Measurements from ENCODE around the gene PEAK1. TPM values are rescaled to one million over a fixed set of nuclear protein-coding genes. Genes with fewer than 3 reads are reported as not detected.
A peak's percentile ranks its signal among the peaks of the same experiment; 100 is the strongest.

PEAK1 gene
- total and polyA plus RNA-seq, 2 experiments from 2014 or later, result 7.8 to 34.1 TPM

GRCh38 chr15:77436822-77437221 lies 16.9 kb upstream of the PEAK1 start:
- ATAC-seq (no peak), DNase-seq (ENCODE audit: low spot score) (no peak)
- no peaks in the 10 kb centered on the region for H3K4me1 ChIP-seq (ENCODE audit: insufficient read depth)
- peaks cover 15% of the 10 kb centered on the region; the same call in 1 of the 2 replicates for H4K20me1 ChIP-seq (replicated peaks; ENCODE audit: insufficient read depth)
- no peaks in the 10 kb centered on the region for H3F3A ChIP-seq (replicated peaks; ENCODE audit: low read depth)
- H3K4me3 ChIP-seq, result no peak overlapping the region
- no peak for TF ChIP-seq STAT1 (IDR thresholded peaks at IDR 0.05; ENCODE audit: unreplicated experiment)
- no peak for TF ChIP-seq EZH2 (IDR thresholded peaks at IDR 0.05; ENCODE audit: low read depth, unreplicated experiment)
- TF ChIP-seq JUNB (IDR thresholded peaks at IDR 0.05; ENCODE audit: unreplicated experiment), result no peak
- no peak for TF ChIP-seq REST (IDR thresholded peaks at IDR 0.05; ENCODE audit: unreplicated experiment)
- no peak for TF ChIP-seq CREB1 (CRISPR knock-in tag; IDR thresholded peaks at IDR 0.05; ENCODE audit: low read depth)
- TF ChIP-seq NANOG (IDR thresholded peaks at IDR 0.05; ENCODE audit: borderline replicate concordance), result no peak
- no peak for TF ChIP-seq ZNF114 (CRISPR knock-in tag; IDR thresholded peaks at IDR 0.05)
- TF ChIP-seq CTCF (conservative IDR thresholded peaks at IDR 0.05; ENCODE audit: low read depth in 2 of 2), result no peak
- TF ChIP-seq ZNF331 (CRISPR knock-in tag; IDR thresholded peaks at IDR 0.05; ENCODE audit: low read depth), result no peak
- no peak for TF ChIP-seq EZH2phosphoT487 (IDR thresholded peaks at IDR 0.05; ENCODE audit: unreplicated experiment)
- H3K4me3 Mint-ChIP-seq, result no peak overlapping the region
- H3K4me2 ChIP-seq, result no peak overlapping the region
- H3K27ac ChIP-seq (ENCODE audit: low read depth), result no peak overlapping the region
- no peaks in the 10 kb centered on the region for H3K36me3 ChIP-seq (ENCODE audit: insufficient read depth)
- no peak overlapping the region for H2AFZ ChIP-seq
- no peaks in the 10 kb centered on the region for H3K27me3 ChIP-seq (ENCODE audit: insufficient read depth)
- no peaks in the 10 kb centered on the region for H3K4me1 Mint-ChIP-seq
- H3K36me3 Mint-ChIP-seq (ENCODE audit: low read depth), result no peaks in the 10 kb centered on the region
- no peak overlapping the region for H3K27ac Mint-ChIP-seq
- no peaks in the 10 kb centered on the region for H3K9me3 Mint-ChIP-seq
- peaks cover 62% of the 10 kb centered on the region for H3K79me2 ChIP-seq (replicated peaks; ENCODE audit: insufficient read depth)
- H3K27me3 Mint-ChIP-seq (ENCODE audit: insufficient read depth, low read depth, poor library complexity), result peaks cover 2% of the 10 kb centered on the region
- H3K9me2 ChIP-seq (ENCODE audit: insufficient read depth), result no peaks in the 10 kb centered on the region

GRCh38 chr15:77430652-77431051 lies 10.7 kb upstream of the PEAK1 start:
- Mint-ChIP-seq H3K9me3 (no peaks in the 10 kb centered on the region), H3K36me3 (ENCODE audit: low read depth) (no peaks in the 10 kb centered on the region), H3K4me1 (peaks cover 8% of the 10 kb centered on the region; the same call in 2 of the 3 replicates), H3K27me3 (ENCODE audit: insufficient read depth, low read depth, poor library complexity) (no peaks in the 10 kb centered on the region), H3K27ac (no peak overlapping the region), H3K4me3 (no peak overlapping the region)
- Histone ChIP-seq H2AFZ (no peak overlapping the region), H3K27me3 (ENCODE audit: insufficient read depth) (no peaks in the 10 kb centered on the region), H4K20me1 (replicated peaks; ENCODE audit: insufficient read depth) (0 out of 2 replicates have a peak, but pooled peaks cover 13% of the 10 kb centered on the region), H3K9me2 (ENCODE audit: insufficient read depth) (no peaks in the 10 kb centered on the region), H3K36me3 (ENCODE audit: insufficient read depth) (no peaks in the 10 kb centered on the region), H3K4me1 (ENCODE audit: insufficient read depth) (no peaks in the 10 kb centered on the region), H3K27ac (ENCODE audit: low read depth) (0 out of 2 replicates have a peak overlapping the region, but pooled peaks have one; percentile 6), H3K4me3 (no peak overlapping the region), H3F3A (replicated peaks; ENCODE audit: low read depth) (no peaks in the 10 kb centered on the region), H3K79me2 (replicated peaks; ENCODE audit: insufficient read depth) (peaks cover 67% of the 10 kb centered on the region), H3K4me2 (no peak overlapping the region)
- no peak for DNase-seq (ENCODE audit: low spot score)
- no peak for TF ChIP-seq CTCF (conservative IDR thresholded peaks at IDR 0.05; ENCODE audit: low read depth in 2 of 2)
- no peak for TF ChIP-seq REST (IDR thresholded peaks at IDR 0.05; ENCODE audit: unreplicated experiment)
- no peak for TF ChIP-seq EZH2 (IDR thresholded peaks at IDR 0.05; ENCODE audit: low read depth, unreplicated experiment)
- TF ChIP-seq EZH2phosphoT487 (IDR thresholded peaks at IDR 0.05; ENCODE audit: unreplicated experiment), result no peak
- no peak for TF ChIP-seq NANOG (IDR thresholded peaks at IDR 0.05; ENCODE audit: borderline replicate concordance)
- ATAC-seq, result no peak
